ENCODE data around the gene EBI3. TPM values are rescaled to one million over a fixed set of nuclear protein-coding genes. Genes with fewer than 3 reads are reported as not detected.
"Not testable (repeated sequence)": the region's sequence is repeated elsewhere in the genome, so short reads cannot be mapped to it uniquely, and the experiment has no call there.

Gene EBI3
- polyA plus RNA-seq, 1 donor from 2014 or later = not detected

DNA sequence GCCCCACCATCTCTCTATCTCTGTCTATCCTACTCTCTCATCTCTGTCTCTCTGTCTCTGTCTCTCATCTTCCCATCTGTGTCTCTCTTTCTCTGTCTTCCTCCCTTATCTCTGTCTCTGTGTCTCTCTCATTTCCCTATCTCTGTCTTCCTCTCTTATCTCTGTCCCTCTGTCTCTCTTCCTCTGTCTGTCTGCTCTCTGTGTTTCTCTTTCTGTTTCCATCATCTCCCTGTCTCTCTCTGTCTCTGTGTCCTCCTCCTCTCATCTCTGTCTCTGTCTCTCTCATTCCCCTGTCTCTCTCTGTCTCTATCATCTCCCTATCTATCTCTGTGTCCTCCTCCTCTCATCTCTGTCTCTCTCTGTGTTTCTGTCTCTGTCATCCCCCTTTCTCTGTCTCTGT, 1.6 kb upstream of the EBI3 start:
- no peaks in the 10 kb centered on the region for H3K27me3 ChIP-seq (ENCODE audit: insufficient read depth, low read depth, low read length)
- no peaks in the 10 kb centered on the region for H4K20me1 ChIP-seq (ENCODE audit: insufficient read depth)
- no peak for TF ChIP-seq EP300 (conservative IDR thresholded peaks at IDR 0.05; ENCODE audit: poor library complexity, severe bottlenecking)
- TF ChIP-seq MXI1 (conservative IDR thresholded peaks at IDR 0.05; ENCODE audit: poor library complexity, severe bottlenecking) = no peak
- no peak for TF ChIP-seq REST (IDR thresholded peaks at IDR 0.05; ENCODE audit: borderline replicate concordance)
- TF ChIP-seq POLR2AphosphoS5 (IDR thresholded peaks at IDR 0.05) = no peak
- no peak for TF ChIP-seq SMC3 (conservative IDR thresholded peaks at IDR 0.05; ENCODE audit: poor library complexity)
- no peak for TF ChIP-seq RAD21 (conservative IDR thresholded peaks at IDR 0.05)
- TF ChIP-seq, protein P1, sequence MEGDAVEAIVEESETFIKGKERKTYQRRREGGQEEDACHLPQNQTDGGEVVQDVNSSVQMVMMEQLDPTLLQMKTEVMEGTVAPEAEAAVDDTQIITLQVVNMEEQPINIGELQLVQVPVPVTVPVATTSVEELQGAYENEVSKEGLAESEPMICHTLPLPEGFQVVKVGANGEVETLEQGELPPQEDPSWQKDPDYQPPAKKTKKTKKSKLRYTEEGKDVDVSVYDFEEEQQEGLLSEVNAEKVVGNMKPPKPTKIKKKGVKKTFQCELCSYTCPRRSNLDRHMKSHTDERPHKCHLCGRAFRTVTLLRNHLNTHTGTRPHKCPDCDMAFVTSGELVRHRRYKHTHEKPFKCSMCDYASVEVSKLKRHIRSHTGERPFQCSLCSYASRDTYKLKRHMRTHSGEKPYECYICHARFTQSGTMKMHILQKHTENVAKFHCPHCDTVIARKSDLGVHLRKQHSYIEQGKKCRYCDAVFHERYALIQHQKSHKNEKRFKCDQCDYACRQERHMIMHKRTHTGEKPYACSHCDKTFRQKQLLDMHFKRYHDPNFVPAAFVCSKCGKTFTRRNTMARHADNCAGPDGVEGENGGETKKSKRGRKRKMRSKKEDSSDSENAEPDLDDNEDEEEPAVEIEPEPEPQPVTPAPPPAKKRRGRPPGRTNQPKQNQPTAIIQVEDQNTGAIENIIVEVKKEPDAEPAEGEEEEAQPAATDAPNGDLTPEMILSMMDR (IDR thresholded peaks at IDR 0.05; ENCODE audit: poor library complexity, severe bottlenecking) = no peak
- no peak for TF ChIP-seq TAF1 (IDR thresholded peaks at IDR 0.05; ENCODE audit: low read depth)
- TF ChIP-seq EZH2 (IDR thresholded peaks at IDR 0.05; ENCODE audit: borderline replicate concordance, insufficient read depth, low read length, poor library complexity, severe bottlenecking) = no peak
- H3K4me3 ChIP-seq (ENCODE audit: low read length) = no peak overlapping the region
- no peaks in the 10 kb centered on the region for H3K9me3 ChIP-seq (ENCODE audit: low read length)
- no peak overlapping the region for H3K9ac ChIP-seq (ENCODE audit: low read length)
- no peaks in the 10 kb centered on the region for H3K9me2 ChIP-seq (ENCODE audit: insufficient read depth, low read length)
- H3K27ac ChIP-seq (ENCODE audit: low read length) = no peak overlapping the region
- no peaks in the 10 kb centered on the region for H3F3A ChIP-seq (ENCODE audit: insufficient read depth, low read length, poor library complexity, severe bottlenecking)
- no peak overlapping the region for H3K4me2 ChIP-seq (ENCODE audit: low read length)
- no peaks in the 10 kb centered on the region for H3K36me3 ChIP-seq (ENCODE audit: insufficient read depth, low read length)
- no peak overlapping the region for H2AFZ ChIP-seq (ENCODE audit: low read depth, low read length)
- H3K79me2 ChIP-seq (replicated peaks; ENCODE audit: insufficient read depth, low read length) = no peaks in the 10 kb centered on the region

GRCh38 chr19:4228765-4229178, 551 bp upstream of the EBI3 start:
- no peak overlapping the region for H3K4me2 ChIP-seq (ENCODE audit: low read length)
- H3K4me3 ChIP-seq (ENCODE audit: low read length) = no peak overlapping the region
- H2AFZ ChIP-seq (ENCODE audit: low read depth, low read length) = no peak overlapping the region
- H3K9ac ChIP-seq (ENCODE audit: low read length) = no peak overlapping the region
- H4K20me1 ChIP-seq (ENCODE audit: insufficient read depth) = no peaks in the 10 kb centered on the region
- H3K27me3 ChIP-seq (ENCODE audit: insufficient read depth, low read depth, low read length) = no peaks in the 10 kb centered on the region
- H3K36me3 ChIP-seq (ENCODE audit: insufficient read depth, low read length) = no peaks in the 10 kb centered on the region
- H3K27ac ChIP-seq (ENCODE audit: low read length) = no peak overlapping the region
- no peaks in the 10 kb centered on the region for H3K9me3 ChIP-seq (ENCODE audit: low read length)
- no peaks in the 10 kb centered on the region for H3F3A ChIP-seq (ENCODE audit: insufficient read depth, low read length, poor library complexity, severe bottlenecking)
- no peaks in the 10 kb centered on the region for H3K79me2 ChIP-seq (replicated peaks; ENCODE audit: insufficient read depth, low read length)
- H3K9me2 ChIP-seq (ENCODE audit: insufficient read depth, low read length) = no peaks in the 10 kb centered on the region
- TF ChIP-seq POLR2AphosphoS5 (IDR thresholded peaks at IDR 0.05) (no peak), MXI1 (conservative IDR thresholded peaks at IDR 0.05; ENCODE audit: poor library complexity, severe bottlenecking) (no peak), SMC3 (conservative IDR thresholded peaks at IDR 0.05; ENCODE audit: poor library complexity) (no peak), EZH2 (IDR thresholded peaks at IDR 0.05; ENCODE audit: borderline replicate concordance, insufficient read depth, low read length, poor library complexity, severe bottlenecking) (no peak), REST (IDR thresholded peaks at IDR 0.05; ENCODE audit: borderline replicate concordance) (no peak), RAD21 (conservative IDR thresholded peaks at IDR 0.05) (no peak), EP300 (conservative IDR thresholded peaks at IDR 0.05; ENCODE audit: poor library complexity, severe bottlenecking) (no peak), TAF1 (IDR thresholded peaks at IDR 0.05; ENCODE audit: low read depth) (no peak)
- TF ChIP-seq, protein P1 (IDR thresholded peaks at IDR 0.05; ENCODE audit: poor library complexity, severe bottlenecking) = no peak

DNA sequence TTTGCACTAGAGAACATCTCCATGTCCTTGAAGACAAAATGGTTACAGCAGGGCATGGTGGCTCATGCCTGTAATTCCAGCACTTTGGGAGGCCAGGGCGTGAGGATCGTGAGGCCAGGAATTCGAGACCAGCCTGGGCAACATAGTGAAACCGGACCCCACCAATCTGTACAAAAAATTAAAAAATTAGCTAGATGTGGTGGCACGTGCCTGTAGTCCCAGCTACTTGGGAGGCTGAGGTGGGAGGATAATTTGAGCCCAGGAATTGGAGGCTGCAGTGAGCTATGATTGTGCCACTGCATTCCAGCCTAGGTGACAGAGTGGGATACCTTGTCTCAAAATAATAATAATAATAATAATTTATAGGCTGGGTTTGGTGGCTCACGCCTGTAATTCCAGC, 914 bp downstream of the EBI3 start:
- H2AFZ ChIP-seq (ENCODE audit: low read depth, low read length); H3K27ac ChIP-seq (ENCODE audit: low read length); H3K9ac ChIP-seq (ENCODE audit: low read length); H3K36me3 ChIP-seq (ENCODE audit: insufficient read depth, low read length); H3K79me2 ChIP-seq (replicated peaks; ENCODE audit: insufficient read depth, low read length); H3K27me3 ChIP-seq (ENCODE audit: insufficient read depth, low read depth, low read length); H3F3A ChIP-seq (ENCODE audit: insufficient read depth, low read length, poor library complexity, severe bottlenecking); H3K9me3 ChIP-seq (ENCODE audit: low read length); H3K4me2 ChIP-seq (ENCODE audit: low read length); H3K9me2 ChIP-seq (ENCODE audit: insufficient read depth, low read length); H3K4me3 ChIP-seq (ENCODE audit: low read length); H4K20me1 ChIP-seq (ENCODE audit: insufficient read depth): not testable (repeated sequence)

Data from neural cell (in vitro differentiated cells).